Activated CD8-positive, alpha-beta memory T cell treated with anti-CD3 and anti-CD28 coated beads, Interleukin-2, amount 50 U/mL, for 4 hours (primary cell): ENCODE data around the gene KCNAB1.

ENCODE experiments used
- DNase-seq: peaks from one replicate; pipeline ENCODE4 v3.0.0-alpha.2; 2020

Gene KCNAB1

DNA sequence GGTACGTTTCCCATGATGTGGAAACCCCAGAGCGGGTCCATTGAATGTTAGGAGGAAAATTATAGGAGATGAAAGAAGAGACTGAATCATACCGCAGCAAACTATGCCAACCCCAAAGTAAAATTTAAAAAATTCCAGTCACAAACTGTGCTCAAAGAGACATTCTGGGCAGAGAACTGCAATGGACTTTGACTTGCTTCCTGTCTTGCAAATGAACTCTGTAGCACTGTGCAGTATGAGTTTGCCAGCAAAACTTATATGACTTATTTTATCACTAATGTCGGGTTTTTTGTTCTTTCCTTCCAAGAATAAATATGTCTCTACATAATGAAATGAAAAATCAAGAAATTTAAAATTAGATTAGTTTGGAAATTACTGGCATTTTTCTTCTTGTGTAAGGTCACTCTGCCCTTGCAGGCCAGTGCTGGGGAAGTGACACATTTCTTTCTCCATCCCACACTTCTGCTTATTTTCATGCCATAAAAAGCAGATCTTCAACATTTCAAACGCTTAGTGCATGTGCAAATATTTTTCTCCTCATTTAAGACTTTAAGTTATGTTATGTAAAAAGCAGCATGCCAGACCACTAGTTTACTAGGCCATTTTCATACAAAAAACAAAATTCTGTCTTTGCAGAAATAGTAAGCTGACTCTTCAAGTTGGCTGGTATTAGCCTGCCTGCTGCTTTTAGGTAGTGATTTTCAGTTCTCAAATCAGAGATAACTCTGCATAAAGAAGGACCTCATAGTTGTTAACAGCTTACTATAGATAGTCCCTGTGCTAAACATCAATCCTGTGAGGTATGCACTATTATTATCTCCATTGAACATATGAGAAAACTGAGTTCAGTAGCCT is 466.8 kb downstream of the KCNAB1 start:
- DNase-seq: no peak

DNA sequence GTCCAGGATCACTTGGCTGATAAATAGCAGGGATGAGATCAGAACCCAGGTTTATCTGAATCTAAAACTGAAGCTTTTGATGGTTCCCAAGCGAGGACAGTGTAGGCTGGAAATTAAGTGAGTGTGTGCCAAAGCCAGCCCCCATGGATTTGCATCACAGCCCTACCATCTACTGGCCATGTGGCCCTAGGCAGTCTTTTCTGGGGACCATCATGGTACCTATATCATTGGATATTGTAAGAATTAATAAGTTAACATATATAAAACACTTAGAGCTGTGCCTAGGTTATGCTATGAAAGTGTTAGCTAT is 467.3 kb downstream of the KCNAB1 start:
- DNase-seq: no peak
